Stimulated activated naive CD8-positive, alpha-beta T cell treated with anti-CD3 and anti-CD28 coated beads, Interleukin-15, Interleukin-2, amounts not matched to agents 100 ng/mL and 50 ng/mL, for 24 hours (primary cell): ENCODE measurements around the gene SERPINB4.

ENCODE experiments used
- H3K27ac Mint-ChIP-seq: one replicate; pipeline ENCODE4 v1.8.0; 2021; ENCODE audit warnings: mild to moderate bottlenecking, mixed read lengths
- H3K27me3 Mint-ChIP-seq: one replicate; pipeline ENCODE4 v1.8.0; 2021; ENCODE audit warnings: mixed read lengths
- H3K36me3 Mint-ChIP-seq: one replicate; pipeline ENCODE4 v1.8.0; 2021; ENCODE audit warnings: low read depth, mixed read lengths
- H3K4me1 Mint-ChIP-seq: one replicate; pipeline ENCODE4 v1.8.0; 2021; ENCODE audit warnings: low read depth, mixed read lengths
- H3K4me3 Mint-ChIP-seq: one replicate; pipeline ENCODE4 v1.8.0; 2021; ENCODE audit warnings: mild to moderate bottlenecking, mixed read lengths
- H3K9me3 Mint-ChIP-seq: one replicate; pipeline ENCODE4 v1.8.0; 2021; ENCODE audit warnings: mixed read lengths

The SERPINB4 gene

DNA sequence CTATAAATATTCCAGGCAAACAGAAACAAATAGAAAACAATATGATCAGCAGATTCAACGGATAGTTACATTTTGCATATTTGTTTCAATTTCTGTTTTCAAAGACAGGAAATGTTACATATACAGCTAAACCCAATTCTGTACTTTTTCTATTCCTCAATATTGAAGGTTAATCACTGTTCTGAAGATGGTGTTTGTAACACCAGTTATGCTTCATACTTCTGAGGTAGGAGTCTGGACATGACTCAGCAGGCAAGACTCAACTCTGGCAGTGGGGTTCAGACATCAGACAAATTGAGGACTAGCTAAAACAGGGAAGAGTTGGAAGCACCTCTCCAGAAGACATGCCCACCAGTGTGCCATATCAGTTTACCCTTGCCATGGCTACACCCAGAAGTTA lies 40.3 kb downstream of the SERPINB4 start:
- H3K9me3 Mint-ChIP-seq: no peaks in the 10 kb centered on the region
- H3K27me3 Mint-ChIP-seq: peaks cover 13% of the 10 kb centered on the region
- H3K27ac Mint-ChIP-seq: no peak overlapping the region
- H3K4me1 Mint-ChIP-seq: no peaks in the 10 kb centered on the region
- no peaks in the 10 kb centered on the region for H3K36me3 Mint-ChIP-seq
- no peak overlapping the region for H3K4me3 Mint-ChIP-seq

DNA sequence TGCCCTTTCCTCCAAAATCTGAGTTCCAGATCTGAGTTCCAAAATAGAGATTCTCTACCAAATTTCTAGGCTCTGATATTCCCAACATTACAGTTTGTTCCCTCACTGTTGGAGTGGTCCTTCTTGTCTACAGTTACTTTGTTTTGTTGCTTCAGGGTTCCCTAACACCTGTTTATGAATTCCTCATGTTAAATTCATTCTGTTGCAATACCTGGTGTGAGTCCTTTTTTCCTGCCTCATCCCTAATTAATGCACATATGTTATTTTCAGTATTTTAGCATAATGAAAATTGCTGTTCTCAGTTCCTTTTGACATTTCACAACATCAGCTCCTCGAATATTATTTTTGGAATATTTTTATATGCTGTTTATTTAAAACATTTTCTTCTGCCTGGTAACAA lies 40.7 kb downstream of the SERPINB4 start:
- Mint-ChIP-seq H3K4me3 (no peak overlapping the region), H3K9me3 (no peaks in the 10 kb centered on the region), H3K27ac (no peak overlapping the region), H3K27me3 (peaks cover 13% of the 10 kb centered on the region), H3K4me1 (no peaks in the 10 kb centered on the region), H3K36me3 (no peaks in the 10 kb centered on the region)

DNA sequence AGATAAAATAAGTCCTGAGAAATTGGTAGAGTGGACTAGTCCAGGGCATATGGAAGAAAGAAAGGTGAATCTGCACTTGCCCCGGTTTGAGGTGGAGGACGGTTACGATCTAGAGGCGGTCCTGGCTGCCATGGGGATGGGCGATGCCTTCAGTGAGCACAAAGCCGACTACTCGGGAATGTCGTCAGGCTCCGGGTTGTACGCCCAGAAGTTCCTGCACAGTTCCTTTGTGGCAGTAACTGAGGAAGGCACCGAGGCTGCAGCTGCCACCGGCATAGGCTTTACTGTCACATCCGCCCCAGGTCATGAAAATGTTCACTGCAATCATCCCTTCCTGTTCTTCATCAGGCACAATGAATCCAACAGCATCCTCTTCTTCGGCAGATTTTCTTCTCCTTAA lies 47.1 kb downstream of the SERPINB4 start:
- Mint-ChIP-seq H3K9me3 (no peaks in the 10 kb centered on the region), H3K27ac (no peak overlapping the region), H3K36me3 (no peaks in the 10 kb centered on the region), H3K4me1 (no peaks in the 10 kb centered on the region), H3K27me3 (peaks cover 6% of the 10 kb centered on the region), H3K4me3 (no peak overlapping the region)

- no peak overlapping the region for H3K4me3 Mint-ChIP-seq
- H3K27ac Mint-ChIP-seq: no peak overlapping the region
- no peaks in the 10 kb centered on the region for H3K36me3 Mint-ChIP-seq
- no peaks in the 10 kb centered on the region for H3K27me3 Mint-ChIP-seq
- no peaks in the 10 kb centered on the region for H3K9me3 Mint-ChIP-seq
- H3K4me1 Mint-ChIP-seq: no peaks in the 10 kb centered on the region
Measured at GRCh38 chr18:63592471-63592870, 51.6 kb downstream of the SERPINB4 start.

DNA sequence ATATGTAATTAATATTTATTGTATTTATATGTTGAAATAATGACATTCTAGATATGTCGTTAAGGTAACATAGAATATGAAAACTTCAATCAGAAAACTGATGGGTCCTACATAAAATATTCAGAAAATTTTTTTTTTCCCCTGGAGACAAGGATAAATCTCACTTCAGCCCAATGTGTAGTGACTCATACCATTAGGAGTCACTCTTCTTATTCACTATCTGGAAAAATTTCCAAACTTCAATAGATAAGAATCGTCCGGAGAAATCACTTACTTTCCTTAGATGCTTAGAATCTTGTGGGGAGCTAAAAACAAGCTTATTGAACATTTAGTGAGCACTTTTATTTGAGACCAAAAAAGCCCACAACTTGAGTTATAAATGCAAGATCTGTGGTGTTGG lies 52.3 kb downstream of the SERPINB4 start:
- H3K4me3 Mint-ChIP-seq: no peak overlapping the region
- H3K4me1 Mint-ChIP-seq: no peaks in the 10 kb centered on the region
- H3K27ac Mint-ChIP-seq: no peak overlapping the region
- H3K9me3 Mint-ChIP-seq: no peaks in the 10 kb centered on the region
- H3K36me3 Mint-ChIP-seq: no peaks in the 10 kb centered on the region
- no peaks in the 10 kb centered on the region for H3K27me3 Mint-ChIP-seq

DNA sequence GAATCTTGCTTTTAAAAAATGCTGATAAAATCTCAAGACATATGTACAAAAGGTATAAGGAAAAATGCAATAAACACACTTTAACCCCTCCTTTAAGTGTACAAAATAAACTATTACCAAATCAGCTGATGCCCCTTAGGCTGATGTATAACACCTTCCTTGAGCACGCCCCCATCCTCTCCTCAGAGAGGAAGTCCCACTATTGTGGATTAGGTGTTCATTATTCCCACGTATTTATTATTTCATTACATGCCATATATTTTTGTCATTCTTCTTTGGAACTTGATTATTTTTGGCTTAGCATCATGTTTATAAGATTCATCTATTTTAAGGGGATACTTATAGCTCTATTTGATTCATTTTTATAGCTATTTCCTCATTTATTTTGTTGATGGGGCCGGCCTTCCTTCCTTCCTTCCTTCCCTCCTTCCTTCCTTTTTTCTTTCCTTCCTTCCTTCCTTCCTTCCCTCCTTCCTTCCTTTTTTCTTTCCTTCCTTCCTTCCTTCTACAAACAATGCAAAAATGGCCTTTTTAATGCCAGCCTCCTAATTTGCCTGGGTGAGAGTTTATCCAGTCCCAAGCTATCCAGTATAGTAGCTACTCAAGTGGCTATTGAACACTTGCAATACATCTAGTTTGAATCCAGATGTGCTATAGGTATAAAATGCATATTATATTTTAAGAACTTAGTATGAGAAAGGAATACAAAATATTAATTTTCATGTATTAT lies 52.9 kb downstream of the SERPINB4 start:
- no peaks in the 10 kb centered on the region for H3K9me3 Mint-ChIP-seq
- H3K36me3 Mint-ChIP-seq: no peaks in the 10 kb centered on the region
- no peak overlapping the region for H3K27ac Mint-ChIP-seq
- H3K4me1 Mint-ChIP-seq: no peaks in the 10 kb centered on the region
- no peaks in the 10 kb centered on the region for H3K27me3 Mint-ChIP-seq
- no peak overlapping the region for H3K4me3 Mint-ChIP-seq

- Mint-ChIP-seq H3K36me3 (no peaks in the 10 kb centered on the region), H3K27me3 (no peaks in the 10 kb centered on the region), H3K4me3 (no peak overlapping the region), H3K27ac (no peak overlapping the region), H3K4me1 (no peaks in the 10 kb centered on the region), H3K9me3 (no peaks in the 10 kb centered on the region)
Measured at GRCh38 chr18:63590373-63590772, 53.7 kb downstream of the SERPINB4 start.

GRCh38 chr18:63588909-63589308 lies 55.1 kb downstream of the SERPINB4 start:
- no peaks in the 10 kb centered on the region for H3K27me3 Mint-ChIP-seq
- no peaks in the 10 kb centered on the region for H3K36me3 Mint-ChIP-seq
- H3K4me3 Mint-ChIP-seq: no peak overlapping the region
- no peak overlapping the region for H3K27ac Mint-ChIP-seq
- H3K4me1 Mint-ChIP-seq: no peaks in the 10 kb centered on the region
- no peaks in the 10 kb centered on the region for H3K9me3 Mint-ChIP-seq
